SK-N-SH treated with all-trans-retinoic acid at 6 μM for 48 hours (cell line): ENCODE measurements around the gene ACTL8.

Source experiments
- ATAC-seq: fragments of 200-7000 bp; cut with Tn5 transposase; 3 replicates; pipeline ENCODE4 v1.9.1; 2020; ENCODE audit warnings: mild to moderate bottlenecking, moderate library complexity
- BACH2 ChIP-seq: fragments of 250-450 bp; sonication (Bioruptor Pico); IDR thresholded peaks from 2 replicates; pipeline ENCODE4 v1.9.0; 2021; ENCODE audit warnings: mild to moderate bottlenecking, borderline replicate concordance
- CREB5 ChIP-seq: fragments of 250-450 bp; sonication (Bioruptor Pico); IDR thresholded peaks from 2 replicates; pipeline ENCODE4 v1.5.1; 2020; ENCODE audit warnings: low read depth, mild to moderate bottlenecking, moderate library complexity
- CSDC2 ChIP-seq: fragments of 250-450 bp; sonication (Bioruptor Pico); IDR thresholded peaks from 2 replicates; pipeline ENCODE4 v1.5.0; 2020; ENCODE audit warnings: mild to moderate bottlenecking, moderate library complexity
- CSRNP3 ChIP-seq: fragments of 250-450 bp; sonication (Bioruptor Pico); IDR thresholded peaks from 2 replicates; pipeline ENCODE4 v1.5.1; 2021; ENCODE audit warnings: mild to moderate bottlenecking, moderate library complexity
- ESRRG ChIP-seq: fragments of 250-450 bp; sonication (Bioruptor Pico); IDR thresholded peaks from 2 replicates; pipeline ENCODE4 v1.6.1; 2021; ENCODE audit warnings: mild to moderate bottlenecking
- GLIS3 ChIP-seq: fragments of 250-450 bp; sonication (Bioruptor Pico); IDR thresholded peaks from 2 replicates; pipeline ENCODE4 v1.5.0; 2020; ENCODE audit warnings: mild to moderate bottlenecking, moderate library complexity
- ISL1 ChIP-seq: fragments of 250-450 bp; sonication (Bioruptor Pico); IDR thresholded peaks from 2 replicates; pipeline ENCODE4 v2.1.2; 2022; ENCODE audit warnings: mild to moderate bottlenecking, moderate library complexity
- OSR1 ChIP-seq: fragments of 250-450 bp; sonication (Bioruptor Pico); IDR thresholded peaks from 2 replicates; pipeline ENCODE4 v1.8.0; 2022; ENCODE audit warnings: moderate library complexity, mild to moderate bottlenecking, inconsistent platforms
- PATZ1 ChIP-seq: fragments of 250-450 bp; sonication (Bioruptor Pico); IDR thresholded peaks from 2 replicates; pipeline ENCODE4 v1.8.0; 2020; ENCODE audit warnings: mild to moderate bottlenecking, moderate library complexity, borderline replicate concordance
- POU6F1 ChIP-seq: fragments of 250-450 bp; sonication (Bioruptor Pico); IDR thresholded peaks from 2 replicates; pipeline ENCODE4 v1.8.0; 2021; ENCODE audit warnings: low read depth, mild to moderate bottlenecking, moderate library complexity, borderline replicate concordance
- RARB ChIP-seq: fragments of 250-450 bp; sonication (Bioruptor Pico); IDR thresholded peaks from 2 replicates; pipeline ENCODE4 v1.8.0; 2021; ENCODE audit warnings: mild to moderate bottlenecking, moderate library complexity
- SNAI2 ChIP-seq: fragments of 250-450 bp; sonication (Bioruptor Pico); IDR thresholded peaks from 2 replicates; pipeline ENCODE4 v1.5.0; 2020; ENCODE audit warnings: mild to moderate bottlenecking, moderate library complexity
- TCF4 ChIP-seq: fragments of 250-450 bp; sonication (Bioruptor Pico); IDR thresholded peaks from 2 replicates; pipeline ENCODE4 v1.8.0; 2021; ENCODE audit warnings: mild to moderate bottlenecking, moderate library complexity, borderline replicate concordance
- ZC3H10 ChIP-seq: fragments of 250-450 bp; sonication (Bioruptor Pico); IDR thresholded peaks from 2 replicates; pipeline ENCODE4 v1.5.1; 2021; ENCODE audit warnings: mild to moderate bottlenecking, moderate library complexity
- ZFP3 ChIP-seq: fragments of 250-450 bp; sonication (Bioruptor Pico); IDR thresholded peaks from 2 replicates; pipeline ENCODE4 v1.5.0; 2020; ENCODE audit warnings: mild to moderate bottlenecking, moderate library complexity
- ZFP30 ChIP-seq: fragments of 450-650 bp; formaldehyde crosslinking; IDR thresholded peaks from 2 replicates; pipeline ENCODE4 v1.5.0; 2022; ENCODE audit warnings: mild to moderate bottlenecking, moderate library complexity
- ZNF8 ChIP-seq: fragments of 450-650 bp; formaldehyde crosslinking; IDR thresholded peaks from 2 replicates; pipeline ENCODE4 v1.5.0; 2020; ENCODE audit warnings: mild to moderate bottlenecking, moderate library complexity

ACTL8 gene

GRCh38 chr1:17822741-17823426 lies 67.8 kb downstream of the ACTL8 start:
- TF ChIP-seq POU6F1 (CRISPR knock-in tag) (no peak), ZC3H10 (CRISPR knock-in tag) (no peak), PATZ1 (CRISPR knock-in tag) (no peak), TCF4 (CRISPR knock-in tag) (no peak), ZNF8 (CRISPR knock-in tag) (no peak), GLIS3 (no peak), OSR1 (CRISPR knock-in tag) (no peak), BACH2 (CRISPR knock-in tag) (no peak), ESRRG (CRISPR knock-in tag) (no peak), CREB5 (CRISPR knock-in tag) (no peak)
- no peak for ATAC-seq

GRCh38 chr1:17825273-17826164 lies 70.4 kb downstream of the ACTL8 start:
- no peak for ATAC-seq

More at GRCh38 chr1:17825273-17826164, 70.4 kb downstream of the ACTL8 start:
- TF ChIP-seq CREB5 (CRISPR knock-in tag) (no peak), PATZ1 (CRISPR knock-in tag) (no peak), RARB (CRISPR knock-in tag) (no peak), ZFP3 (CRISPR knock-in tag) (no peak), ZC3H10 (CRISPR knock-in tag) (no peak), ZFP30 (CRISPR knock-in tag) (no peak), ISL1 (no peak), CSDC2 (CRISPR knock-in tag) (no peak), TCF4 (CRISPR knock-in tag) (no peak), BACH2 (CRISPR knock-in tag) (no peak), POU6F1 (CRISPR knock-in tag) (no peak), ESRRG (CRISPR knock-in tag) (no peak), SNAI2 (CRISPR knock-in tag) (no peak), CSRNP3 (CRISPR knock-in tag) (no peak)
- TF ChIP-seq, all 23 proteins: peak for 0
